Suprapubic skin (tissue), 4 donors: ENCODE data around the gene PACRG. TPM values are rescaled to one million over a fixed set of nuclear protein-coding genes. Genes with fewer than 3 reads are reported as not detected.

ENCODE experiments used
- DNase-seq, 2 donors: peaks; one replicate each; pipeline ENCODE4 v3.0.0-alpha.2; 2019; ENCODE audit warnings: low spot score in 2 of 2
- H3K27ac ChIP-seq: fragments of 200-600 bp; sonication (generic); one replicate; pipeline ENCODE4 v1.5.1; 2019
- H3K27me3 ChIP-seq: fragments of 200-600 bp; sonication (generic); one replicate; pipeline ENCODE4 v1.5.1; 2019
- H3K36me3 ChIP-seq: fragments of 200-600 bp; sonication (generic); one replicate; pipeline ENCODE4 v1.5.1; 2019
- H3K4me1 ChIP-seq: fragments of 200-600 bp; sonication (generic); one replicate; pipeline ENCODE4 v1.5.1; 2019
- H3K4me3 ChIP-seq: fragments of 200-600 bp; sonication (generic); one replicate; pipeline ENCODE4 v1.5.1; 2019; ENCODE audit warnings: mild to moderate bottlenecking
- H3K9me3 ChIP-seq: fragments of 200-600 bp; sonication (generic); one replicate; pipeline ENCODE4 v1.5.1; 2019
- CTCF ChIP-seq, 2 donors: fragments of 200-600 bp in 1 of 2; fragments of 450-650 bp in 1 of 2; sonication (generic) in 1 of 2; IDR thresholded peaks; one replicate each; pipeline ENCODE4 v1.5.1; 2016 to 2019; ENCODE audit warnings: antibody characterized with exemption in 2 of 2, mild to moderate bottlenecking in 1 of 2, moderate library complexity in 1 of 2
- EP300 ChIP-seq: sonication (generic); formaldehyde crosslinking; IDR thresholded peaks from one replicate; pipeline ENCODE4 v1.6.1; 2017; ENCODE audit warnings: antibody characterized with exemption
- POLR2A ChIP-seq, 2 donors: fragments of 450-650 bp; IDR thresholded peaks; one replicate each; pipeline ENCODE4 v1.6.1; 2017; ENCODE audit warnings: antibody characterized with exemption in 2 of 2, mild to moderate bottlenecking in 2 of 2, moderate library complexity in 2 of 2
- POLR2AphosphoS5 ChIP-seq, 3 donors: sonication (generic); formaldehyde crosslinking; IDR thresholded peaks; one replicate each; pipeline ENCODE4 v1.6.1; 2017; ENCODE audit warnings: antibody characterized with exemption in 3 of 3
- WGBS: methylation state at CpG from one replicate; pipeline ENCODE4 v1.1.5; 2018; 5-methylcytosine and 5-hydroxymethylcytosine counted together
- total RNA-seq, 4 donors: library from RNA; depleted of rRNA; stranded (reverse); fragments of >200 nt; gene quantifications; one replicate each; pipeline ENCODE4 v1.1.0, GENCODE V29; 2016

The PACRG gene
- total RNA-seq, 4 donors from 2014 or later, result 1.1 to 2.3 (median 2.0) TPM

- Histone ChIP-seq H3K27me3 (no peaks in the 10 kb centered on the region), H3K36me3 (no peaks in the 10 kb centered on the region), H3K4me1 (peaks cover 14% of the 10 kb centered on the region), H3K27ac (no peak overlapping the region), H3K9me3 (no peaks in the 10 kb centered on the region), H3K4me3 (no peak overlapping the region)
- DNase-seq, result no peak
- WGBS, result 92% methylated on average over 1 of the region's 1 CpG
- TF ChIP-seq CTCF (IDR thresholded peaks at IDR 0.05) (no peak), POLR2A (IDR thresholded peaks at IDR 0.05) (no peak), POLR2AphosphoS5 (IDR thresholded peaks at IDR 0.05) (no peak), EP300 (no peak)
These were observed 46.3 kb upstream of the PACRG start for GRCh38 chr6:162681447-162681846.

GRCh38 chr6:162683135-162683534 lies 44.6 kb upstream of the PACRG start:
- no peak for TF ChIP-seq POLR2AphosphoS5 (IDR thresholded peaks at IDR 0.05)
- no peak for TF ChIP-seq POLR2A (IDR thresholded peaks at IDR 0.05)
- no peak for TF ChIP-seq EP300
- no peak for TF ChIP-seq CTCF (IDR thresholded peaks at IDR 0.05)
- Histone ChIP-seq H3K27ac (no peak overlapping the region), H3K4me3 (no peak overlapping the region), H3K36me3 (no peaks in the 10 kb centered on the region), H3K27me3 (no peaks in the 10 kb centered on the region), H3K4me1 (peaks cover 14% of the 10 kb centered on the region), H3K9me3 (no peaks in the 10 kb centered on the region)
- WGBS, result 45% methylated on average over 4 of the region's 4 CpGs
- no peak for DNase-seq

- H3K4me3 ChIP-seq, result no peak overlapping the region
- no peaks in the 10 kb centered on the region for H3K27me3 ChIP-seq
- no peaks in the 10 kb centered on the region for H3K9me3 ChIP-seq
- TF ChIP-seq CTCF (IDR thresholded peaks at IDR 0.05) (no peak), EP300 (no peak), POLR2AphosphoS5 (IDR thresholded peaks at IDR 0.05) (no peak), POLR2A (IDR thresholded peaks at IDR 0.05) (no peak)
- DNase-seq, result no peak
- H3K27ac ChIP-seq, result no peak overlapping the region
- no peaks in the 10 kb centered on the region for H3K36me3 ChIP-seq
- peaks cover 14% of the 10 kb centered on the region for H3K4me1 ChIP-seq
- 60% methylated on average over 1 of the region's 1 CpG for WGBS
These were observed 43.7 kb upstream of the PACRG start for GRCh38 chr6:162684052-162684451.

GRCh38 chr6:162684961-162685360 lies 42.8 kb upstream of the PACRG start:
- TF ChIP-seq POLR2A (IDR thresholded peaks at IDR 0.05), result no peak
- TF ChIP-seq CTCF (IDR thresholded peaks at IDR 0.05), result no peak
- peak in 1 of 3 donors; percentile 57 for TF ChIP-seq POLR2AphosphoS5 (IDR thresholded peaks at IDR 0.05)
- no peak for TF ChIP-seq EP300
- H3K27ac ChIP-seq, result no peak overlapping the region
- no peak for DNase-seq
- peaks cover 14% of the 10 kb centered on the region for H3K4me1 ChIP-seq
- no peaks in the 10 kb centered on the region for H3K27me3 ChIP-seq
- 54% methylated on average over 3 of the region's 3 CpGs for WGBS
- no peaks in the 10 kb centered on the region for H3K36me3 ChIP-seq
- H3K9me3 ChIP-seq, result no peaks in the 10 kb centered on the region
- no peak overlapping the region for H3K4me3 ChIP-seq

GRCh38 chr6:162685586-162685985 lies 42.2 kb upstream of the PACRG start:
- no peaks in the 10 kb centered on the region for H3K36me3 ChIP-seq
- H3K4me3 ChIP-seq, result no peak overlapping the region
- no peak for DNase-seq
- no peaks in the 10 kb centered on the region for H3K9me3 ChIP-seq
- TF ChIP-seq EP300, result no peak
- no peak for TF ChIP-seq POLR2A (IDR thresholded peaks at IDR 0.05)
- TF ChIP-seq CTCF (IDR thresholded peaks at IDR 0.05), result no peak
- TF ChIP-seq POLR2AphosphoS5 (IDR thresholded peaks at IDR 0.05), result no peak
- H3K4me1 ChIP-seq, result peaks cover 14% of the 10 kb centered on the region
- H3K27ac ChIP-seq, result no peak overlapping the region
- H3K27me3 ChIP-seq, result no peaks in the 10 kb centered on the region
- WGBS, result 95% methylated on average over 5 of the region's 5 CpGs
